Urinary bladder (tissue), 4 donors: ENCODE measurements around the gene ME3. TPM values are rescaled to one million over a fixed set of nuclear protein-coding genes. Genes with fewer than 3 reads are reported as not detected.

Experiments used
- DNase-seq: peaks from one replicate; pipeline ENCODE4 v3.0.0-alpha.2; 2015; ENCODE audit errors: extremely low spot score
- H3K27ac ChIP-seq: one replicate; pipeline ENCODE4 v1.5.1; 2013; ENCODE audit warnings: low read depth, mild to moderate bottlenecking, moderate library complexity
- H3K36me3 ChIP-seq: one replicate; pipeline ENCODE4 v1.6.1; 2013; ENCODE audit warnings: mild to moderate bottlenecking, moderate library complexity; ENCODE audit not compliant: insufficient read depth
- H3K4me1 ChIP-seq: one replicate; pipeline ENCODE4 v1.6.1; 2013; ENCODE audit warnings: mild to moderate bottlenecking, moderate library complexity; ENCODE audit not compliant: insufficient read depth
- H3K4me3 ChIP-seq: one replicate; pipeline ENCODE4 v1.5.1; 2013; ENCODE audit warnings: low read depth, low read length
- WGBS: extraction: QIAGEN DNeasy Blood & Tissue Kit; methylation state at CpG from one replicate; pipeline ENCODE4 v1.1.7; 2013; 5-methylcytosine and 5-hydroxymethylcytosine counted together
- polyA plus RNA-seq: library from polyadenylated mRNA; stranded (reverse); fragments of 200-250 nt; gene quantifications from one replicate; pipeline ENCODE4 v1.2.3, GENCODE V29; 2013
- total RNA-seq: library from RNA; depleted of rRNA; stranded (reverse); fragments of >200 nt; gene quantifications from one replicate; pipeline ENCODE4 v1.2.3, GENCODE V29; 2014
- donor health status: healthy with polysubstance abuse.
- donor health status: healthy.

Gene ME3
- total and polyA plus RNA-seq, 2 donors = 17.6 to 52.2 TPM

DNA sequence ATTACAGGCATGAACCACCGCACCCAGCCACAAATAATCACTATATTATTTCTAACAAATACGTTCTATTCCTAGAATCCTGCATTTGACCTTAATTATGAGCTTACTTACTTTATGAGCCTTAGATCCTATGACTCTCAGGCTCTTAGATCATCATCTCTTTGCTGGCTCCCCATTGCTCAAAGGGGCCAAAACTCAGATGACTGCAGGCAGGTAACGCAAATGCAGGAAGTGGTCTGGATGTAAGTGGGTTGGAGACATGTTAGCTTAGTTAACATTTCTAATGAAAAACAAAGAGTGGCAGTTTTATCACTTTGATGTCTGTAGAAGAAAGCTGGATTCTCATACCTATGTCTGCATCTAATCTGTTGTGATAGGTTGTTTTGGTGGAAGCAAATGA lies 274.3 kb downstream of the ME3 start:
- Histone ChIP-seq H3K4me1 (no peaks in the 10 kb centered on the region), H3K36me3 (no peaks in the 10 kb centered on the region), H3K27ac (no peak overlapping the region), H3K4me3 (no peak overlapping the region)
- no peak for DNase-seq
- WGBS = 94% methylated on average over 3 of the region's 3 CpGs

DNA sequence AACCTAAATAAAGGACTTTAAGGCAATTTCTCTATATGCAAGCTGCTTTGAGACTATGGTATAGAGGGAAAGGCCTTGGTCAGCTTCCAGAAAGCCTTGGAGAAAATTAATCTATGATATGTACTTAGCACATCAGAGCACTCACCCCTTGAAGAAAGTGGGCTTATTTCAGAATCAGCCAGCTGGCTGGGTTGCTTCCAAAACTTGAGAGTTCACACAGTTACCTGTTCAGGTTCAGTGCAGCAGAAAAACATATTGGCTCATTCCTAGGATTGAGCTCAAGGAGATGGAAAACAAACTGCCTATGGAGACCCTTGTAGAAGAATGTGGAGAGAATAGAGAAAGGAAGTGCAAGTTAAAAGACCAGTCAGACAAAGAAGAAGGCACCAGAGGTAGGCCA lies 275.1 kb downstream of the ME3 start:
- no peak for DNase-seq
- no peaks in the 10 kb centered on the region for H3K4me1 ChIP-seq
- H3K27ac ChIP-seq = no peak overlapping the region
- H3K36me3 ChIP-seq = no peaks in the 10 kb centered on the region
- no peak overlapping the region for H3K4me3 ChIP-seq

DNA sequence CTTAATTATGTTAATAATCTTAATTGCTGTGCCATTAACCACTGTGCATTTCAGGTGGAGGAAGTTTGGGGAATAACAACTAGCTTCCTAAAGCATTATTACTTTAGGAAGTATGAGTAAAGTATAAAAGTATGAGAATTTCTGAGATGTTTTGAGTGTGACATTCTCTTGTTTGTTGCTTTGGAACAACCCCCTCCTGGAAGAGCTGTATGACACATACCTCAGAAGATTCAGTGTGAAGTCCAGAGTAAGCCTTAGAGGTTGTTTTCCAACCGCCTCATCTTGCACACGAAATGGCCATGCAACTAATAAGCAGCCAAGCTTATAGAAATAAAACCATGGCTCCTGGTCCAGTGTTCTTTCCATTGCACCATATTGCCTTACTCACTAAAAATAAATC lies 276.0 kb downstream of the ME3 start:
- H3K4me1 ChIP-seq = no peaks in the 10 kb centered on the region
- no peak overlapping the region for H3K27ac ChIP-seq
- 90% methylated on average over 2 of the region's 2 CpGs for WGBS
- H3K36me3 ChIP-seq = no peaks in the 10 kb centered on the region
- no peak overlapping the region for H3K4me3 ChIP-seq
- DNase-seq = no peak

DNA sequence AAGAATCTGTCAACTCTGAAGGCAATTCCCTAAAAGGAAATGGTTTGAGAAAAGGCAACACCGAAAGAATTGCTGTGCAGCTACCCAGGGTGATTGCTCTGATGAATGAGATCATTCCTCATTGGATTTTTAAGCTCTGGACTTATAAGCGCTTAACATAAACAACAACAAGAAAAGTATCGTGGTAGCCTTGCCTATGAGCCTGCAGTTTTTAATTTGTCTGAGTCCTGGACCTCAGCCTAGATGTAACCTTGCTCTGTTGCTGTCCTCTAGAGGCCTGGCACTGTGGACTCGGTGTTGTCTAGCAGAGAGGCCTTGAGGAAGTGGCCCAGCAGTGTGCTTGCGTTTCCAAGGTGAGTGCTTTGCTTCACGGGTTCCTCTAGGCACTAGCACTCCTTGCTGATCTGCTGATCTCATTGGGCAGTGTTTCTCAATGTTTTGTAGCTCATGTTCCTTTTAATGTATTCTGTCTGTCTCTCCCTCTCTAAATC lies 277.3 kb downstream of the ME3 start:
- no peak for DNase-seq
- WGBS = 35% methylated on average over 6 of the region's 6 CpGs
- no peaks in the 10 kb centered on the region for H3K4me1 ChIP-seq
- H3K4me3 ChIP-seq = no peak overlapping the region
- H3K36me3 ChIP-seq = no peaks in the 10 kb centered on the region
- no peak overlapping the region for H3K27ac ChIP-seq

Other genes with a start within 250 kb of the ME3 start
- gene PRSS23, start 127.9 kb upstream of the ME3 start, total RNA-seq = 169 TPM
- 146 TPM for gene PRSS23, start 127.9 kb upstream of the ME3 start, polyA plus RNA-seq